Lower lobe of right lung (tissue), 2 donors: ENCODE data around the gene LRFN2. TPM values are rescaled to one million over a fixed set of nuclear protein-coding genes. Genes with fewer than 3 reads are reported as not detected.

Source experiments
- ATAC-seq, 2 donors: fragments of 200-7000 bp; cut with Tn5 transposase; one replicate each; pipeline ENCODE4 v1.9.1; 2020 to 2022; ENCODE audit warnings: mild to moderate bottlenecking in 2 of 2, moderate library complexity in 2 of 2
- DNase-seq: peaks from one replicate; pipeline ENCODE4 v3.0.0-alpha.2; 2020
- H3K27ac ChIP-seq: fragments of 200-600 bp; one replicate; pipeline ENCODE4 v1.8.0; 2022
- H3K27me3 ChIP-seq: fragments of 200-600 bp; one replicate; pipeline ENCODE4 v1.8.0; 2022; ENCODE audit warnings: low read depth
- H3K36me3 ChIP-seq: fragments of 200-600 bp; one replicate; pipeline ENCODE4 v1.8.0; 2022; ENCODE audit warnings: mild to moderate bottlenecking
- H3K4me1 ChIP-seq: fragments of 200-600 bp; one replicate; pipeline ENCODE4 v1.8.0; 2022
- H3K4me3 ChIP-seq: fragments of 200-600 bp; one replicate; pipeline ENCODE4 v1.8.0; 2022; ENCODE audit warnings: mild to moderate bottlenecking
- H3K9me3 ChIP-seq: fragments of 200-600 bp; one replicate; pipeline ENCODE4 v1.8.0; 2022
- CTCF ChIP-seq: fragments of 200-600 bp; IDR thresholded peaks from one replicate; pipeline ENCODE4 v1.8.0; 2022; ENCODE audit warnings: antibody characterized with exemption, mild to moderate bottlenecking
- intact Hi-C: fragments of 100-400 bp; cut with DNase I; formaldehyde crosslinking; loops from one replicate; pipeline ENCODE4 v1.11.0; 2022
- total RNA-seq: library from RNA; stranded (reverse); fragmentation: NEBNext Ultra II Directional; extraction: Animal tissue kit (Norgen Biotek cat#: 25700); gene quantifications from one replicate; pipeline ENCODE4 v1.2.1, GENCODE V29; 2021
- donor health status: DM: no; HTN: yes; CAD: no; lungs with severe emphysema.

Gene LRFN2
- total RNA-seq, 1 donor from 2014 or later: not detected

GRCh38 chr6:40521496-40521895, 65.7 kb downstream of the LRFN2 start:
- Histone ChIP-seq H3K4me3 (no peak overlapping the region), H3K36me3 (no peaks in the 10 kb centered on the region), H3K27ac (no peak overlapping the region), H3K9me3 (no peaks in the 10 kb centered on the region), H3K27me3 (no peaks in the 10 kb centered on the region), H3K4me1 (no peaks in the 10 kb centered on the region)
- DNase-seq: no peak
- intact Hi-C loops: no loop called here
- ATAC-seq: no peak
- TF ChIP-seq CTCF: no peak

GRCh38 chr6:40520678-40521077, 66.5 kb downstream of the LRFN2 start:
- ATAC-seq: no peak
- H3K27ac ChIP-seq: no peak overlapping the region
- no peak for DNase-seq
- no peaks in the 10 kb centered on the region for H3K9me3 ChIP-seq
- H3K36me3 ChIP-seq: no peaks in the 10 kb centered on the region
- H3K4me3 ChIP-seq: no peak overlapping the region
- H3K4me1 ChIP-seq: no peaks in the 10 kb centered on the region
- H3K27me3 ChIP-seq: no peaks in the 10 kb centered on the region
- no peak for TF ChIP-seq CTCF
- intact Hi-C loops: no loop called here

GRCh38 chr6:40520084-40520483, 67.1 kb downstream of the LRFN2 start:
- intact Hi-C loops: no loop called here
- H3K36me3 ChIP-seq: no peaks in the 10 kb centered on the region
- TF ChIP-seq CTCF: no peak
- no peaks in the 10 kb centered on the region for H3K4me1 ChIP-seq
- H3K27ac ChIP-seq: no peak overlapping the region
- ATAC-seq: no peak
- no peak for DNase-seq
- H3K27me3 ChIP-seq: no peaks in the 10 kb centered on the region
- no peaks in the 10 kb centered on the region for H3K9me3 ChIP-seq
- H3K4me3 ChIP-seq: no peak overlapping the region

DNA sequence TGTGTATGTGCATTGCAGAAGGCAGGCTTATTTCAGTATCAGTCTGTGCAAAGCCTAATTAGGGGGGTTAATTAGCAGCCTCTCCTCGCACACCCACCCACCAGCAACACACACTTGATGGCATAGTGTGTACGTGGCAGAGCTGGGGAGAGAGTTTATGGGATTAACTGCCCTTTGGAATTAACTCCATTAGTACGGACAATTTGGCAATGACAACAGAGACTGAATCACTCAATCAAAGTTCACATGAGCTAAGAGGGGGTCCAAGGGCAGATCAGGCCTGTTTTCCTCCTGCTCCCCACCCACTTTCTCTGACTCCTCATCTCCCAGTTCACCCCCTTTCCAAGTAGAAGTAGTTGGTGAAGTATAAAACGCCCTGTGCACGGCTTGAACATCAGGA, 69.5 kb downstream of the LRFN2 start:
- ATAC-seq (no peak), DNase-seq (no peak)
- H3K4me3 ChIP-seq: no peak overlapping the region
- H3K36me3 ChIP-seq: no peaks in the 10 kb centered on the region
- no peak overlapping the region for H3K27ac ChIP-seq
- no peak for TF ChIP-seq CTCF
- H3K4me1 ChIP-seq: no peaks in the 10 kb centered on the region
- no peaks in the 10 kb centered on the region for H3K27me3 ChIP-seq
- intact Hi-C loops: no loop called here
- no peaks in the 10 kb centered on the region for H3K9me3 ChIP-seq

DNA sequence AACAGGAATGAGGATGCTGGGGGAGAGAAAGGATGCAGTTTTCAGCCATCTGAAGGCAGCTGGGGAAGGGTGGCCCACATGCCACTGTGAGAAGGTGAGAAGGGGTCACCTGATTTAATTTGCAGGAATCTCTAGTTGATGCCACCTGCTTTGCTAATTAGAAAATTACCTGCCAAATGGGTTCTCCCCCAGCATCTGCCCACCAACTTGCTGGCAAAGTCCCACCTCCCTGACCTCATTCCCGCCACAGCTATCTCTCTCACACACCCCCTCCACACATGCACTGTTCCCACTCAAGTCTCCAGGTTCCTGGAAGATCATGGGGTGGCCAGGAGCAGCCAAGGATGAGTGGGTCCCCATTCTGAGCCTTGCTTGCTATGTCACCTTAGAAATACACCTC, 70.7 kb downstream of the LRFN2 start:
- H3K27ac ChIP-seq: no peak overlapping the region
- H3K4me3 ChIP-seq: no peak overlapping the region
- H3K27me3 ChIP-seq: no peaks in the 10 kb centered on the region
- H3K9me3 ChIP-seq: no peaks in the 10 kb centered on the region
- TF ChIP-seq CTCF: no peak
- DNase-seq (no peak), ATAC-seq (no peak)
- H3K36me3 ChIP-seq: no peaks in the 10 kb centered on the region
- intact Hi-C loops: no loop called here
- H3K4me1 ChIP-seq: no peaks in the 10 kb centered on the region

GRCh38 chr6:40512340-40512739, 74.8 kb downstream of the LRFN2 start:
- TF ChIP-seq CTCF: no peak
- Histone ChIP-seq H3K4me3 (no peak overlapping the region), H3K27ac (no peak overlapping the region), H3K36me3 (no peaks in the 10 kb centered on the region), H3K27me3 (peaks cover 6% of the 10 kb centered on the region), H3K4me1 (no peaks in the 10 kb centered on the region), H3K9me3 (no peaks in the 10 kb centered on the region)
- DNase-seq (no peak), ATAC-seq (no peak)
- intact Hi-C loops: no loop called here
